ENCODE measurements around the gene ZNF621. TPM values are rescaled to one million over a fixed set of nuclear protein-coding genes. Genes with fewer than 3 reads are reported as not detected.

Gene ZNF621
- total and polyA plus RNA-seq, 8 donors, result 5.7 to 56.0 (median 14.3) TPM

DNA sequence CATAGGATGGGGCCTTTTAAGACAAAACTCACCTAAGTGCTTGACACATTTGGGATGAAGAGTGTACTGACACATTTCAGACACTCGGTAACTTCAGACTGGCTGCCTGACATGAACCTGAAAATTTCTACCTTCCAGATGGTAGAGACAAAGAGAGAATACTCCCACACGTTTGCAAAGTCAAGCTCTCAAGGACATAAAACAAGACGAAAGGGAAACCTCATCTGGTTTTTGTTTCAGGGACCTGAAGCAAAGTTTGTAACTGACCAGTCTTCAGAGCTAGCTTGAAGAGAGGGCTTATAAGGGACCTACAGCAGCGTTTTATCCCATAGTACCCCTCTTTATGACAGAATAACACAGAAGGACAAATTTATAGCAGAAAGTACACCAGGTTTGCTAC is 41.9 kb downstream of the ZNF621 start:
- H3K4me3 ChIP-seq, result no peak overlapping the region
- 61 to 69% (median 68%) methylated on average over 4 of the region's 4 CpGs for WGBS, 5 donors
- intact Hi-C loops (cut with DNase I; ENCODE audit: low total_unique reads), result no loop called here
- no peaks in the 10 kb centered on the region for H3K4me1 ChIP-seq
- TF ChIP-seq, protein P1, sequence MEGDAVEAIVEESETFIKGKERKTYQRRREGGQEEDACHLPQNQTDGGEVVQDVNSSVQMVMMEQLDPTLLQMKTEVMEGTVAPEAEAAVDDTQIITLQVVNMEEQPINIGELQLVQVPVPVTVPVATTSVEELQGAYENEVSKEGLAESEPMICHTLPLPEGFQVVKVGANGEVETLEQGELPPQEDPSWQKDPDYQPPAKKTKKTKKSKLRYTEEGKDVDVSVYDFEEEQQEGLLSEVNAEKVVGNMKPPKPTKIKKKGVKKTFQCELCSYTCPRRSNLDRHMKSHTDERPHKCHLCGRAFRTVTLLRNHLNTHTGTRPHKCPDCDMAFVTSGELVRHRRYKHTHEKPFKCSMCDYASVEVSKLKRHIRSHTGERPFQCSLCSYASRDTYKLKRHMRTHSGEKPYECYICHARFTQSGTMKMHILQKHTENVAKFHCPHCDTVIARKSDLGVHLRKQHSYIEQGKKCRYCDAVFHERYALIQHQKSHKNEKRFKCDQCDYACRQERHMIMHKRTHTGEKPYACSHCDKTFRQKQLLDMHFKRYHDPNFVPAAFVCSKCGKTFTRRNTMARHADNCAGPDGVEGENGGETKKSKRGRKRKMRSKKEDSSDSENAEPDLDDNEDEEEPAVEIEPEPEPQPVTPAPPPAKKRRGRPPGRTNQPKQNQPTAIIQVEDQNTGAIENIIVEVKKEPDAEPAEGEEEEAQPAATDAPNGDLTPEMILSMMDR (IDR thresholded peaks at IDR 0.05), result no peak
- TF ChIP-seq POLR2AphosphoS5 (IDR thresholded peaks at IDR 0.05) (no peak), POLR2A (IDR thresholded peaks at IDR 0.05) (no peak)
- H3K27me3 ChIP-seq, result no peaks in the 10 kb centered on the region
- DNase-seq, result no peak
- H3K27ac ChIP-seq, result no peak overlapping the region
- H3K36me3 ChIP-seq, result no peaks in the 10 kb centered on the region
- H3K9me3 ChIP-seq, result peaks cover 0 to 14% (median 9%) of the 10 kb centered on the region in 4 donors

DNA sequence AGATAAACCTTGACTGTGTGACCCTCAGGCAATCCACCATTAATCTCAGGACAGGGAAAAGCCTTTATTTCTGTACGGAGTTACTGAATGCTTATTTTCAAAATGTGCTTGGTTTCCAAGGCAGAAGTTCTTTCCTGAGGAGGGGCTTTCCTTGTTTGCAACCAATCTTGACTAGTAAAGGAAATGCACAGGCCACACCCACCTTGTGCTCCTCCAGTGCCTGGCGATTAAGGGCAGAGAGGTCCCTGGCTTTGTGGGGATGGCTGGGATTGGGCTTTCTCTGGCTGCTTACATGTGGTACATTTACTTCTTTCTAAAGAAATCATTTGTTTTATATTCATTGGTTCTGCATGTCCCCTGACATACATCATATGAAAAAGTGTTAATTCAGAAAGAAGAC is 47.8 kb downstream of the ZNF621 start:
- no peak for TF ChIP-seq POLR2A (IDR thresholded peaks at IDR 0.05)
- no peak for TF ChIP-seq EP300 (IDR thresholded peaks at IDR 0.05)
- TF ChIP-seq, protein P1 (IDR thresholded peaks at IDR 0.05), result no peak
- no peak for TF ChIP-seq POLR2AphosphoS5 (IDR thresholded peaks at IDR 0.05)
- H3K4me3 ChIP-seq, result no peak overlapping the region
- no peaks in the 10 kb centered on the region for H3K4me1 ChIP-seq
- intact Hi-C loops (cut with DNase I; ENCODE audit: low total_unique reads), result no loop called here
- H3K27me3 ChIP-seq, result no peaks in the 10 kb centered on the region
- H3K27ac ChIP-seq, result no peak overlapping the region
- no peaks in the 10 kb centered on the region for H3K36me3 ChIP-seq
- 25 to 33% (median 31%) methylated on average over 2 of the region's 2 CpGs for WGBS, 5 donors
- no peak for DNase-seq
- peaks cover 0 to 14% (median 9%) of the 10 kb centered on the region in 4 donors for H3K9me3 ChIP-seq

DNA sequence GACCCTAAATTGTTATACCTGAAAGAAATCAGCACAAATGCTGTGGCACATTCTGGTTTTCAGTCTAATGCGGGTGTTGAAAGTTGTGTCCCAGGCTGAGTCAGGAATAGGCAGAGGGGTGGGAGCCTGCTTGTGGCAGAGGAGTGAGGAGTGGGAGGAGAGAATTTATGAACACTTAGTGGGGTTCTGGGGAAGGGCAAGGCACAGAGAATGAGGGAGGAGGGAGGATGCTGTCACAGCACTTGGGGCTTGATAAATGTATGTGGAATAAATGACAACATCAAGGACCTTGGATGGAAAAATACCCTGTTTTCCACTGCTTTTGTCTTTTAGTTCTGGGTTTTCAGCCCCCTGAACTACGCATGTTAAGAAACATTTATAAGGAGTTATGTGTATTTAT is 49.3 kb downstream of the ZNF621 start:
- 92 to 96% (median 95%) methylated on average over 2 of the region's 2 CpGs for WGBS, 5 donors
- intact Hi-C loops (cut with DNase I; ENCODE audit: low total_unique reads), result no loop called here

DNA sequence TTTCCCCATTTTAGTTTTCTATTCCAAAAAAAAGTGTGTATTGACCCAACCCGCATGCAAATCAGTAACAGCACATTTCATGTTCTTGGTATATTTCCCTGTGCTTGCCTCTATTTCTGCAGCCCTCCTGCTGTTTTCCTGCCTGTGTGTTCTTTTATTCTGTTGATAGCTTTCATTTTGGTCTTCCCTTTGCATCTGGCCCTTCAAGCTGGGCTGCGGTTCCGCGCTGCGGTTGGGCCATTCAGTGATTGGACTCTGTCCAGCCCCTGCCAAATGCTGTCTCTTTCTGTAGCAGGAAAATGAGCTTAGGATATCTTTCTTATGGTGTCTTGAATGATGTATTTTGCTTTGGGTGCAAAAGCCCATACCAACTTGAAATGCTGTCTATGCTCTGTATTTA is 49.9 kb downstream of the ZNF621 start:
- no peak for DNase-seq
- intact Hi-C loops (cut with DNase I; ENCODE audit: low total_unique reads), result no loop called here
- TF ChIP-seq, protein P1 (IDR thresholded peaks at IDR 0.05), result no peak
- TF ChIP-seq EP300 (IDR thresholded peaks at IDR 0.05), result no peak
- no peak for TF ChIP-seq POLR2AphosphoS5 (IDR thresholded peaks at IDR 0.05)
- TF ChIP-seq POLR2A (IDR thresholded peaks at IDR 0.05), result no peak
- H3K9me3 ChIP-seq, result no peaks in the 10 kb centered on the region
- WGBS, 5 donors, result 74 to 84% (median 79%) methylated on average over 5 of the region's 5 CpGs
- H3K4me1 ChIP-seq, result no peaks in the 10 kb centered on the region
- no peaks in the 10 kb centered on the region for H3K27me3 ChIP-seq
- H3K27ac ChIP-seq, result no peak overlapping the region
- H3K4me3 ChIP-seq, result no peak overlapping the region
- no peaks in the 10 kb centered on the region for H3K36me3 ChIP-seq

More for the DNA sequence above, 49.3 kb downstream of the ZNF621 start:
- Histone ChIP-seq H3K4me1 (no peaks in the 10 kb centered on the region), H3K36me3 (no peaks in the 10 kb centered on the region), H3K4me3 (no peak overlapping the region), H3K27ac (no peak overlapping the region), H3K9me3 (peaks cover 0 to 1% (median under 1%) of the 10 kb centered on the region in 4 donors), H3K27me3 (no peaks in the 10 kb centered on the region)
- TF ChIP-seq POLR2AphosphoS5 (IDR thresholded peaks at IDR 0.05) (no peak), EP300 (IDR thresholded peaks at IDR 0.05) (no peak), POLR2A (IDR thresholded peaks at IDR 0.05) (no peak)
- TF ChIP-seq, protein P1 (IDR thresholded peaks at IDR 0.05), result no peak
- DNase-seq, result no peak
